ENCODE data around the gene NAV2. TPM values are rescaled to one million over a fixed set of nuclear protein-coding genes. Genes with fewer than 3 reads are reported as not detected.

The NAV2 gene
- total RNA-seq, 1 experiment from 2014 or later, result 46.3 TPM

GRCh38 chr11:20099527-20099926, 386.9 kb downstream of the NAV2 start:
- H3K14ac ChIP-seq (ENCODE audit: insufficient read depth, low read length), result no peak overlapping the region
- no peak overlapping the region for H3K4ac ChIP-seq (ENCODE audit: low read depth, low read length)
- peaks cover 3 to 8% of the 10 kb centered on the region in 2 experiments; a peak in 2 of 4 replicates for H3K4me1 Mint-ChIP-seq
- no peak for DNase-seq
- no peak overlapping the region for H2AK5ac ChIP-seq (ENCODE audit: insufficient read length, low read length)
- H3K27ac Mint-ChIP-seq, result no peak overlapping the region
- no peak overlapping the region for H3K4me3 Mint-ChIP-seq
- no peak for TF ChIP-seq CTCF (conservative IDR thresholded peaks at IDR 0.05)
- no peak overlapping the region for H4K91ac ChIP-seq (ENCODE audit: insufficient read length, low read depth, low read length)
- H2BK120ac ChIP-seq (ENCODE audit: low read depth, low read length, poor library complexity, severe bottlenecking), result no peak overlapping the region
- no peak overlapping the region for H3K23ac ChIP-seq (ENCODE audit: insufficient read length, low read depth, low read length)
- no peak overlapping the region for H3T11ph ChIP-seq (ENCODE audit: low read length)
- H3K36me3 Mint-ChIP-seq (ENCODE audit: insufficient read depth in 1 of 3, low read depth in 3 of 3), result peaks cover 50 to 97% (median 83%) of the 10 kb centered on the region in 3 experiments
- H3K79me1 ChIP-seq (ENCODE audit: insufficient read depth, low read depth, low read length, poor library complexity, severe bottlenecking), result no peaks in the 10 kb centered on the region
- no peak overlapping the region for H2BK15ac ChIP-seq (ENCODE audit: low read depth, low read length)
- no peak overlapping the region for H3K27ac ChIP-seq (ENCODE audit: insufficient read length, low read depth, low read length)
- no CpG with 5 or more reads among the region's 2 CpGs for WGBS (ENCODE audit: extremely low coverage, insufficient read length, low lambda C conversion rate)
- no peaks in the 10 kb centered on the region for H3K23me2 ChIP-seq (ENCODE audit: insufficient read length, low read depth, low read length, poor library complexity, severe bottlenecking)
- no peak overlapping the region for H2BK5ac ChIP-seq (ENCODE audit: insufficient read length, low read length)
- H4K8ac ChIP-seq (replicated peaks; ENCODE audit: insufficient read length, low read depth, low read length), result no peak overlapping the region
- no peak overlapping the region for H3K18ac ChIP-seq (ENCODE audit: insufficient read length, low read depth, low read length)
- no peaks in the 10 kb centered on the region for H3K9me3 ChIP-seq (ENCODE audit: control insufficient read depth, low read depth, low read length)
- H3K56ac ChIP-seq (ENCODE audit: insufficient read length, low read depth, low read length), result no peak overlapping the region
- no peak overlapping the region for H3K4me2 ChIP-seq (ENCODE audit: insufficient read depth, insufficient read length, low read length)
- H3K9me3 Mint-ChIP-seq, result no peaks in the 10 kb centered on the region
- no peaks in the 10 kb centered on the region for H3K27me3 ChIP-seq (ENCODE audit: insufficient read depth, low read length)
- no peak overlapping the region for H3K9ac ChIP-seq (ENCODE audit: extremely low read depth, insufficient read length, low read length)
- H2BK20ac ChIP-seq (ENCODE audit: low read depth, low read length, poor library complexity, severe bottlenecking), result no peak overlapping the region
- no peak overlapping the region for H2AFZ ChIP-seq (ENCODE audit: low read length)
- no peak overlapping the region for H2BK12ac ChIP-seq (ENCODE audit: insufficient read length, low read depth, low read length)
- no peaks in the 10 kb centered on the region for H3K4me1 ChIP-seq (ENCODE audit: insufficient read depth, low read length)
- H3K79me2 ChIP-seq (ENCODE audit: insufficient read depth, low read length), result no peaks in the 10 kb centered on the region
- no peak overlapping the region for H4K5ac ChIP-seq (ENCODE audit: insufficient read length, low read depth, low read length)
- no peaks in the 10 kb centered on the region for H4K20me1 ChIP-seq (ENCODE audit: control insufficient read depth, insufficient read depth, insufficient read length)
- H3K27me3 Mint-ChIP-seq (ENCODE audit: low read depth), result no peaks in the 10 kb centered on the region
